H9 (cell line): Measurements from ENCODE around the gene TST. TPM values are rescaled to one million over a fixed set of nuclear protein-coding genes. Genes with fewer than 3 reads are reported as not detected.

Experiments
- DNase-seq: peaks from one replicate; pipeline ENCODE4 v3.0.0-alpha.2; 2017
- H2AFZ ChIP-seq: one replicate; pipeline ENCODE4 v1.6.1; 2013; ENCODE audit warnings: mild to moderate bottlenecking, low read length, control low read depth, moderate library complexity
- H2AK5ac ChIP-seq: 2 replicates; pipeline ENCODE4 v1.6.1; 2013; ENCODE audit warnings: low read length, control low read depth, mixed read lengths; ENCODE audit not compliant: insufficient read length
- H2BK120ac ChIP-seq: one replicate; pipeline ENCODE4 v1.6.1; 2013; ENCODE audit warnings: low read depth, mild to moderate bottlenecking, low read length, control low read depth, inconsistent platforms; ENCODE audit not compliant: poor library complexity, severe bottlenecking
- H2BK12ac ChIP-seq: 2 replicates; pipeline ENCODE4 v1.6.1; 2013; ENCODE audit warnings: low read length, control low read depth, mixed read lengths, low read depth; ENCODE audit not compliant: insufficient read length
- H2BK15ac ChIP-seq: 2 replicates; pipeline ENCODE4 v1.6.1; 2013; ENCODE audit warnings: low read depth, low read length, control low read depth
- H2BK20ac ChIP-seq: one replicate; pipeline ENCODE4 v1.6.1; 2013; ENCODE audit warnings: low read depth, mild to moderate bottlenecking, low read length, control low read depth, inconsistent platforms; ENCODE audit not compliant: poor library complexity, severe bottlenecking
- H2BK5ac ChIP-seq: 2 replicates; pipeline ENCODE4 v1.6.1; 2013; ENCODE audit warnings: low read length, control low read depth, mixed read lengths; ENCODE audit not compliant: insufficient read length
- H3K14ac ChIP-seq: 2 replicates; pipeline ENCODE4 v1.6.1; 2013; ENCODE audit warnings: low read length, control low read depth; ENCODE audit not compliant: insufficient read depth
- H3K18ac ChIP-seq: 2 replicates; pipeline ENCODE4 v1.6.1; 2013; ENCODE audit warnings: low read depth, mild to moderate bottlenecking, mixed read lengths, low read length, control low read depth; ENCODE audit not compliant: insufficient read length
- H3K23ac ChIP-seq: 2 replicates; pipeline ENCODE4 v1.6.1; 2013; ENCODE audit warnings: low read length, control low read depth, mixed read lengths, low read depth; ENCODE audit not compliant: insufficient read length
- H3K23me2 ChIP-seq: 2 replicates; pipeline ENCODE4 v1.6.1; 2013; ENCODE audit warnings: low read depth, mild to moderate bottlenecking, mixed read lengths, low read length, control low read depth; ENCODE audit not compliant: insufficient read length, poor library complexity, severe bottlenecking
- H3K27ac ChIP-seq: 2 replicates; pipeline ENCODE4 v1.5.1; 2013; ENCODE audit warnings: low read length, control low read depth, mixed read lengths, low read depth; ENCODE audit not compliant: insufficient read length
- H3K27me3 ChIP-seq: 2 replicates; pipeline ENCODE4 v1.6.1; 2013; ENCODE audit warnings: low read length, control low read depth, inconsistent platforms; ENCODE audit not compliant: insufficient read depth
- H3K4ac ChIP-seq: 2 replicates; pipeline ENCODE4 v1.6.1; 2013; ENCODE audit warnings: low read depth, mild to moderate bottlenecking, control low read depth, inconsistent platforms, low read length, moderate library complexity
- H3K4me1 ChIP-seq: 2 replicates; pipeline ENCODE4 v1.6.1; 2013; ENCODE audit warnings: low read length, control low read depth, inconsistent platforms; ENCODE audit not compliant: insufficient read depth
- H3K4me2 ChIP-seq: 2 replicates; pipeline ENCODE4 v1.6.1; 2013; ENCODE audit warnings: low read length, control low read depth, mixed read lengths; ENCODE audit not compliant: insufficient read length, insufficient read depth
- H3K56ac ChIP-seq: 2 replicates; pipeline ENCODE4 v1.6.1; 2013; ENCODE audit warnings: low read depth, mild to moderate bottlenecking, mixed read lengths, low read length, control low read depth; ENCODE audit not compliant: insufficient read length
- H3K79me1 ChIP-seq: 2 replicates; pipeline ENCODE4 v1.6.1; 2013; ENCODE audit warnings: low read depth, mild to moderate bottlenecking, moderate library complexity, low read length, control low read depth, inconsistent platforms; ENCODE audit not compliant: insufficient read depth, poor library complexity, severe bottlenecking
- H3K79me2 ChIP-seq: 2 replicates; pipeline ENCODE4 v1.6.1; 2013; ENCODE audit warnings: low read length, control low read depth, inconsistent platforms; ENCODE audit not compliant: insufficient read depth
- H3K9ac ChIP-seq: 2 replicates; pipeline ENCODE4 v1.6.1; 2013; ENCODE audit warnings: low read length, control low read depth, mixed read lengths; ENCODE audit not compliant: insufficient read length; ENCODE audit errors: extremely low read depth
- H3K9me3 ChIP-seq: one replicate; pipeline ENCODE4 v1.6.1; 2013; ENCODE audit warnings: low read depth, low read length, inconsistent platforms; ENCODE audit not compliant: control insufficient read depth
- H3T11ph ChIP-seq: one replicate; pipeline ENCODE4 v1.6.1; 2013; ENCODE audit warnings: mild to moderate bottlenecking, low read length, control low read depth, inconsistent platforms
- H4K20me1 ChIP-seq: one replicate; pipeline ENCODE4 v1.6.1; 2013; ENCODE audit not compliant: control insufficient read depth, insufficient read length, insufficient read depth
- H4K5ac ChIP-seq: 2 replicates; pipeline ENCODE4 v1.6.1; 2013; ENCODE audit warnings: low read depth, mild to moderate bottlenecking, mixed read lengths, low read length, control low read depth; ENCODE audit not compliant: insufficient read length
- H4K8ac ChIP-seq: replicated peaks from 2 replicates; pipeline ENCODE4 v1.6.1; 2013; ENCODE audit warnings: low read length, control low read depth, mixed read lengths, low read depth; ENCODE audit not compliant: insufficient read length
- H4K91ac ChIP-seq: 2 replicates; pipeline ENCODE4 v1.6.1; 2013; ENCODE audit warnings: low read depth, mild to moderate bottlenecking, moderate library complexity, mixed read lengths, low read length, control low read depth; ENCODE audit not compliant: insufficient read length
- H3K27ac Mint-ChIP-seq, 3 experiments: 2 replicates in 2 of 3; 3 replicates in 1 of 3; pipeline ENCODE4 v1.8.0; 2020 to 2021; ENCODE audit warnings: mixed read lengths in 3 of 3, mild to moderate bottlenecking in 1 of 3, moderate library complexity in 1 of 3
- H3K27me3 Mint-ChIP-seq: 2 replicates; pipeline ENCODE4 v1.8.0; 2021; ENCODE audit warnings: low read depth, mild to moderate bottlenecking, moderate library complexity, mixed read lengths
- H3K36me3 Mint-ChIP-seq, 3 experiments: 2 replicates in 2 of 3; 3 replicates in 1 of 3; pipeline ENCODE4 v1.8.0; 2020 to 2021; ENCODE audit warnings: low read depth in 3 of 3, mixed read lengths in 3 of 3; ENCODE audit not compliant: insufficient read depth in 1 of 3
- H3K4me1 Mint-ChIP-seq, 2 experiments: 2 replicates each; pipeline ENCODE4 v1.8.0; 2020; ENCODE audit warnings: mixed read lengths in 2 of 2
- H3K4me3 Mint-ChIP-seq, 2 experiments: 2 replicates in 1 of 2; 3 replicates in 1 of 2; pipeline ENCODE4 v1.8.0; 2020 to 2021; ENCODE audit warnings: mild to moderate bottlenecking in 2 of 2, mixed read lengths in 2 of 2, moderate library complexity in 1 of 2
- H3K9me3 Mint-ChIP-seq, 2 experiments: 2 replicates in 1 of 2; 3 replicates in 1 of 2; pipeline ENCODE4 v1.8.0; 2020; ENCODE audit warnings: mild to moderate bottlenecking in 2 of 2, mixed read lengths in 2 of 2, moderate library complexity in 1 of 2
- CTCF ChIP-seq: fragments of 200-600 bp; sonication (generic); conservative IDR thresholded peaks from 3 replicates; pipeline ENCODE4 v1.8.0; 2021; ENCODE audit warnings: antibody characterized with exemption, mild to moderate bottlenecking
- WGBS: extraction: QIAGEN DNeasy Blood & Tissue Kit; methylation state at CpG from one replicate; pipeline ENCODE4 v1.1.7; 2013; ENCODE audit warnings: missing lambda C conversion rate, low lambda C conversion rate, mixed read lengths; ENCODE audit not compliant: insufficient read length; ENCODE audit errors: extremely low coverage; 5-methylcytosine and 5-hydroxymethylcytosine counted together
- total RNA-seq: library from RNA; stranded (reverse); gene quantifications from 2 replicates; pipeline ENCODE4 v1.2.1, GENCODE V29; 2021

The TST gene
- total RNA-seq, 1 experiment from 2014 or later: 31.9 TPM

GRCh38 chr22:37014835-37015586 is 4.2 kb downstream of the TST start:
- H3K9ac ChIP-seq: no peak overlapping the region
- no peak overlapping the region for H2AFZ ChIP-seq
- no peak overlapping the region for H3K4me2 ChIP-seq
- peaks cover 14 to 17% of the 10 kb centered on the region in 2 experiments for H3K4me1 Mint-ChIP-seq
- no peak overlapping the region for H2BK120ac ChIP-seq
- H3K9me3 ChIP-seq: no peaks in the 10 kb centered on the region
- peak overlapping the region; percentile 0 to 83 (median 74); a peak in 4 of 7 replicates for H3K27ac Mint-ChIP-seq
- no peak overlapping the region for H2AK5ac ChIP-seq
- H3K14ac ChIP-seq: 0 out of 2 replicates have a peak overlapping the region, but pooled peaks have one; percentile 22
- no peak overlapping the region for H3K23ac ChIP-seq
- H3K4me3 Mint-ChIP-seq: no peak overlapping the region
- peaks cover 3% of the 10 kb centered on the region for H3K23me2 ChIP-seq
- no peak for DNase-seq
- no peak overlapping the region for H4K8ac ChIP-seq
- H3K27me3 ChIP-seq: no peaks in the 10 kb centered on the region
- peaks cover 5 to 14% (median 13%) of the 10 kb centered on the region in 3 experiments; a peak in 6 of 7 replicates for H3K36me3 Mint-ChIP-seq
- no peaks in the 10 kb centered on the region for H3K9me3 Mint-ChIP-seq
- H3K18ac ChIP-seq: peak overlapping the region; percentile 12
- H2BK15ac ChIP-seq: no peak overlapping the region
- H3K79me2 ChIP-seq: peaks cover 2% of the 10 kb centered on the region; the same call in 1 of the 2 replicates
- no peaks in the 10 kb centered on the region for H3K79me1 ChIP-seq
- peaks cover under 1% of the 10 kb centered on the region for H3K27me3 Mint-ChIP-seq
- H3K4me1 ChIP-seq: peaks cover 6% of the 10 kb centered on the region; the same call in 1 of the 2 replicates
- no peak for TF ChIP-seq CTCF
- H3T11ph ChIP-seq: no peak overlapping the region
- no peak overlapping the region for H2BK20ac ChIP-seq
- H4K20me1 ChIP-seq: peaks cover 3% of the 10 kb centered on the region
- H4K91ac ChIP-seq: no peak overlapping the region
- H4K5ac ChIP-seq: no peak overlapping the region
- no peak overlapping the region for H3K56ac ChIP-seq
- H2BK12ac ChIP-seq: no peak overlapping the region
- no peak overlapping the region for H3K27ac ChIP-seq
- no peak overlapping the region for H3K4ac ChIP-seq
- H2BK5ac ChIP-seq: no peak overlapping the region
- no CpG with 5 or more reads among the region's 12 CpGs for WGBS
